Thoracic aorta (tissue), 2 donors: ENCODE results near the gene ASB18. TPM values are rescaled to one million over a fixed set of nuclear protein-coding genes. Genes with fewer than 3 reads are reported as not detected.

Experiments
- ATAC-seq: fragments of 150-250 bp; one replicate; pipeline ENCODE4 v1.8.0; 2017; ENCODE audit warnings: low read depth; ENCODE audit not compliant: insufficient number of reproducible peaks, low FRiP score
- DNase-seq: peaks from one replicate; pipeline ENCODE4 v3.0.0-alpha.2; 2020; ENCODE audit warnings: low spot score
- H3K27ac ChIP-seq, 2 donors: fragments of 200-600 bp; sonication (generic); 1 replicate in 1 of 2; 2 replicates in 1 of 2; pipeline ENCODE4 v1.5.1; 2016; ENCODE audit warnings: mild to moderate bottlenecking in 2 of 2, moderate library complexity in 2 of 2
- H3K27me3 ChIP-seq: fragments of 200-600 bp; sonication (generic); replicated peaks from 2 replicates; pipeline ENCODE4 v1.6.0; 2016; ENCODE audit warnings: mild to moderate bottlenecking; ENCODE audit not compliant: insufficient read depth
- H3K36me3 ChIP-seq: fragments of 200-600 bp; sonication (generic); one replicate; pipeline ENCODE4 v1.5.1; 2016
- H3K4me1 ChIP-seq, 2 donors: fragments of 200-600 bp; sonication (generic); 1 replicate in 1 of 2; 2 replicates in 1 of 2; pipeline versions ENCODE4 v1.5.1 to v1.6.0; 2016; ENCODE audit warnings: low read depth in 2 of 2, mild to moderate bottlenecking in 1 of 2; ENCODE audit not compliant: control insufficient read depth in 1 of 2
- H3K4me3 ChIP-seq: fragments of 200-600 bp; sonication (generic); 2 replicates; pipeline ENCODE4 v1.5.1; 2016; ENCODE audit warnings: mild to moderate bottlenecking
- H3K9me3 ChIP-seq: fragments of 200-600 bp; sonication (generic); 2 replicates; pipeline ENCODE4 v1.5.1; 2016
- total RNA-seq, 2 donors: library from RNA; depleted of rRNA; stranded (reverse); fragments of >200 nt; gene quantifications; one replicate each; pipeline versions ENCODE4 v1.1.0 to v1.2.3, GENCODE V29; 2016
- TF ChIP-seq, protein P1 (sequence below): fragments of 200-600 bp; sonication (generic); IDR thresholded peaks from one replicate; pipeline ENCODE4 v1.5.1; 2019; ENCODE audit warnings: antibody characterized with exemption

ASB18 gene
- total RNA-seq, 2 donors from 2014 or later: not detected

DNA sequence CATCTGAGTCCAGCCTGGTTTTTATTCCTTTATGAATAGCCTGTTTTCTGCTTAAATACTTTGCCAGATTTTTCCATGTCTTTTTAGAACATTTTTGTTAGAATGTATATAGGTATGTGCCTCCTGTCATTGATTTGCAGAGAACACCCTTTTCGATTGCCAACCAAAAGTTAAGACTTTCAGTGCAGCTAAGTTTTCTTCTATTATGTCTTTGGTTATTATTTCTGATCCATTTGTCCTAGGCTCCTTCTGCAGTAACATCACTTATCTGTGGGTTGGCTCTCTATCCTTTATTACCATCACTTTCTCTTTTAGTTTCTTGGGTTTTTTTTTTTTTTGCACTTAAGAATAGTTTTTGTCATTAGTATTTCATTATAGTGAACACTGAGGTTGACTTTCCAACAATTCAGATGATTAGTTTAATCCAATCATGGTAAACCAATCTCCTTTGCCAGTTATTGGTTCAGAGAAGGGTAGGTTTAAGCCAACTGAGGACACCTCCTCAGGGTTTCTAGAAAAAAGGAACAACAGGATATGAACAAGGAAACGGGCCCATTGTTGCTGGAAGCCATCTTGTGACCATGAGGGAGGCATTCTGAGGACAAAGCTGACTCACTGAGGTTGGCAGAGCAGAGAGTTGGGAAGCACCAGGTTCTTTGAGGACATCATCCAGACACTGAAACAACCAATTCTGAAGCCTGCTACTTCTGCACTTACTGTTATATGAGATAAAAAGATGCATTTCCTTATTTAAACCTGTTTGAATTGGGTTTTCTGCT, 58.1 kb downstream of the ASB18 start:
- TF ChIP-seq, protein P1, sequence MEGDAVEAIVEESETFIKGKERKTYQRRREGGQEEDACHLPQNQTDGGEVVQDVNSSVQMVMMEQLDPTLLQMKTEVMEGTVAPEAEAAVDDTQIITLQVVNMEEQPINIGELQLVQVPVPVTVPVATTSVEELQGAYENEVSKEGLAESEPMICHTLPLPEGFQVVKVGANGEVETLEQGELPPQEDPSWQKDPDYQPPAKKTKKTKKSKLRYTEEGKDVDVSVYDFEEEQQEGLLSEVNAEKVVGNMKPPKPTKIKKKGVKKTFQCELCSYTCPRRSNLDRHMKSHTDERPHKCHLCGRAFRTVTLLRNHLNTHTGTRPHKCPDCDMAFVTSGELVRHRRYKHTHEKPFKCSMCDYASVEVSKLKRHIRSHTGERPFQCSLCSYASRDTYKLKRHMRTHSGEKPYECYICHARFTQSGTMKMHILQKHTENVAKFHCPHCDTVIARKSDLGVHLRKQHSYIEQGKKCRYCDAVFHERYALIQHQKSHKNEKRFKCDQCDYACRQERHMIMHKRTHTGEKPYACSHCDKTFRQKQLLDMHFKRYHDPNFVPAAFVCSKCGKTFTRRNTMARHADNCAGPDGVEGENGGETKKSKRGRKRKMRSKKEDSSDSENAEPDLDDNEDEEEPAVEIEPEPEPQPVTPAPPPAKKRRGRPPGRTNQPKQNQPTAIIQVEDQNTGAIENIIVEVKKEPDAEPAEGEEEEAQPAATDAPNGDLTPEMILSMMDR: no peak
- ATAC-seq (no peak), DNase-seq (no peak)
- no peaks in the 10 kb centered on the region for H3K36me3 ChIP-seq
- no peaks in the 10 kb centered on the region for H3K27me3 ChIP-seq
- no peak overlapping the region for H3K4me3 ChIP-seq
- no peak overlapping the region for H3K27ac ChIP-seq
- H3K9me3 ChIP-seq: peaks cover 9% of the 10 kb centered on the region
- no peaks in the 10 kb centered on the region for H3K4me1 ChIP-seq

DNA sequence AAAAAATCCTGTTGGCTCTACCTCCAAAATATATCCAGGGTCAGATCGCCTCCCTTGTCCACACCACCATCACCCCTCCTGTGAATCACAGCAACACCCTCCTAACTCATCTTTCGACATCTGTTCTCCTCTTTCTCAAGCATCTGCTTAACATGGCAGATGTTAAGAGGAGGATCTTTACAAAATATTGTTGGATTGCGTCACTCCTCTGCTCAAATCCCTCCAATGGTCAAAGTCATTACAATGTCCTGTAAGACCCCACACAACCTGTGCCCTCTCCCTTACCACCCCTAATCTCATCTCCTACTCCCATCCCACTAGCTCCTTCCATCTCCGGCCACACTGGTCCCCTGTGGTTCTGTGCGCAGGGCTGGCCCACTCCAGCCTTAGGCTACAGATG, 59.3 kb downstream of the ASB18 start:
- Histone ChIP-seq H3K27ac (no peak overlapping the region), H3K4me1 (no peaks in the 10 kb centered on the region), H3K36me3 (no peaks in the 10 kb centered on the region), H3K4me3 (no peak overlapping the region), H3K9me3 (peaks cover 9% of the 10 kb centered on the region), H3K27me3 (no peaks in the 10 kb centered on the region)
- DNase-seq: no peak
- TF ChIP-seq, protein P1: no peak
- ATAC-seq: no peak

DNA sequence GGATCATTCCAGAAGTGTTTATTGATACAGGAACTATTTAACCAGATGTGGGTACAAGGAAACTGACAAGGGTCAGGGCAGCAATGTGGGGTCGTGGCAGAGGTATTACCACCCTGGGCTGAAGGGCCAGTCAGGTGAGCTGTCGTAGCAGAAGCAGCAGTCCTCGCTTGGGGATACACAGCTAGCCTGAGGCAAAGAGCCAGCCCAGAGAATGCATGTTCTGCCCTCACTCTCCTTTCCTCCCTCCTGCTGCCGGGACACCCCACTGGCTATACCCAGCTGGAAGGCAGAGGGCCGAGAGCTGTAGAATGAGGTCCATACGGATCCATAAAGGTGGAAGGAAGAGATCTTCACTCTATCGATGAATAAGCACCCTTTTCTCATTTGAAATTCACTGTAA, 63.8 kb downstream of the ASB18 start:
- Histone ChIP-seq H3K27me3 (no peaks in the 10 kb centered on the region), H3K4me3 (no peak overlapping the region), H3K9me3 (peaks cover 3% of the 10 kb centered on the region), H3K4me1 (no peaks in the 10 kb centered on the region), H3K36me3 (no peaks in the 10 kb centered on the region), H3K27ac (no peak overlapping the region)
- ATAC-seq: no peak
- DNase-seq: no peak
- TF ChIP-seq, protein P1: no peak

DNA sequence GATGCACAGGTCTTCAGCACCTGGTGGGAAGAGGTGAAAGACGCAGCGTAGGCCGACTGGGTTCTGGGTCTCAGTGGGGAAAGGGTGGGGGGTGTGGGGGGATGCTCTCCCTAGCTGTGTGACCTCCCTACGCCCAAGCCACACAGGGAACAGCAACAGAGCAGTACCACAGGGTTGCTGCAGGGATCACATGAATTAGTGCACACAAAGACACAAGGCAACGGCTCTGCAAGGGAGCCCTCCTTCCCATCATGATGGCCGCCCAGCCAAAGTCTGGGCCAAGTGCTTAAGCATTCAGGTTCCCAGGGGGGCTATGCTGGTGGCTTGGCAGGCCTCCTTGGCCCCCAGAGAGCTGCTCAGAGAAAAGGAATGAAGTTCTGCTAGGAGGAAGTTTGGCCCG, 67.8 kb downstream of the ASB18 start:
- Histone ChIP-seq H3K27ac (no peak overlapping the region), H3K27me3 (no peaks in the 10 kb centered on the region), H3K4me3 (no peak overlapping the region), H3K4me1 (no peaks in the 10 kb centered on the region), H3K9me3 (no peaks in the 10 kb centered on the region), H3K36me3 (no peaks in the 10 kb centered on the region)
- TF ChIP-seq, protein P1: no peak
- no peak for ATAC-seq
- DNase-seq: no peak

- no peaks in the 10 kb centered on the region for H3K9me3 ChIP-seq
- no peak overlapping the region for H3K4me3 ChIP-seq
- TF ChIP-seq, protein P1: no peak
- no peaks in the 10 kb centered on the region for H3K27me3 ChIP-seq
- no peaks in the 10 kb centered on the region for H3K4me1 ChIP-seq
- no peak overlapping the region for H3K27ac ChIP-seq
- ATAC-seq (no peak), DNase-seq (no peak)
- H3K36me3 ChIP-seq: no peaks in the 10 kb centered on the region
These were observed 68.5 kb downstream of the ASB18 start for GRCh38 chr2:236195726-236196125.
